ENCODE results near the gene PFDN6. TPM values are rescaled to one million over a fixed set of nuclear protein-coding genes. Genes with fewer than 3 reads are reported as not detected.

Gene PFDN6
- total RNA-seq, 1 donor: 7.5 TPM

Other genes with a start within 250 kb of the PFDN6 start
- gene HLA-DPA1, start 216.0 kb upstream of the PFDN6 start, total RNA-seq: 618 TPM
- gene HLA-DPB1, start 213.6 kb upstream of the PFDN6 start, total RNA-seq: 396 TPM
- gene COL11A2, start 97.1 kb upstream of the PFDN6 start, total RNA-seq: 0.27 TPM
- 23.4 TPM for gene RXRB, start 88.9 kb upstream of the PFDN6 start, total RNA-seq
- 29.9 TPM for gene SLC39A7, start 88.7 kb upstream of the PFDN6 start, total RNA-seq
- gene HSD17B8, start 84.9 kb upstream of the PFDN6 start, total RNA-seq: 55.7 TPM
- gene RING1, start 81.1 kb upstream of the PFDN6 start, total RNA-seq: 40.4 TPM
- 62.5 TPM for gene VPS52, start 17.7 kb upstream of the PFDN6 start, total RNA-seq
- 10,287 TPM for gene RPS18, start 17.5 kb upstream of the PFDN6 start, total RNA-seq
- 14.3 TPM for gene B3GALT4, start 12.5 kb upstream of the PFDN6 start, total RNA-seq
- 63.3 TPM for gene WDR46, start 362 bp upstream of the PFDN6 start, total RNA-seq
- 35.5 TPM for gene RGL2, start 9.3 kb downstream of the PFDN6 start, total RNA-seq
- 323 TPM for gene TAPBP, start 24.5 kb downstream of the PFDN6 start, total RNA-seq
- 27.7 TPM for gene ZBTB22, start 28.1 kb downstream of the PFDN6 start, total RNA-seq
- 63.6 TPM for gene DAXX, start 33.4 kb downstream of the PFDN6 start, total RNA-seq
- 4.8 TPM for gene KIFC1, start 102.2 kb downstream of the PFDN6 start, total RNA-seq
- 22.9 TPM for gene PHF1, start 121.4 kb downstream of the PFDN6 start, total RNA-seq
- 109 TPM for gene CUTA, start 128.5 kb downstream of the PFDN6 start, total RNA-seq
- 22.4 TPM for gene SYNGAP1, start 130.5 kb downstream of the PFDN6 start, total RNA-seq
- 6.2 TPM for gene ZBTB9, start 165.0 kb downstream of the PFDN6 start, total RNA-seq